Measurements from ENCODE around the gene ACACB. TPM values are rescaled to one million over a fixed set of nuclear protein-coding genes. Genes with fewer than 3 reads are reported as not detected.

Gene ACACB
- total RNA-seq, 1 donor from 2014 or later = 140 TPM

- intact Hi-C loops (cut with DNase I) = no loop called here
- Histone ChIP-seq H3K9me3 (no peaks in the 10 kb centered on the region), H3K27ac (peak overlapping the region in 1 of 2 donors; percentile 35), H3K27me3 (no peaks in the 10 kb centered on the region), H3K4me1 (peaks cover 0 to 4% of the 10 kb centered on the region in 2 donors), H3K36me3 (no peaks in the 10 kb centered on the region), H3K4me3 (no peak overlapping the region)
- TF ChIP-seq, protein P1, sequence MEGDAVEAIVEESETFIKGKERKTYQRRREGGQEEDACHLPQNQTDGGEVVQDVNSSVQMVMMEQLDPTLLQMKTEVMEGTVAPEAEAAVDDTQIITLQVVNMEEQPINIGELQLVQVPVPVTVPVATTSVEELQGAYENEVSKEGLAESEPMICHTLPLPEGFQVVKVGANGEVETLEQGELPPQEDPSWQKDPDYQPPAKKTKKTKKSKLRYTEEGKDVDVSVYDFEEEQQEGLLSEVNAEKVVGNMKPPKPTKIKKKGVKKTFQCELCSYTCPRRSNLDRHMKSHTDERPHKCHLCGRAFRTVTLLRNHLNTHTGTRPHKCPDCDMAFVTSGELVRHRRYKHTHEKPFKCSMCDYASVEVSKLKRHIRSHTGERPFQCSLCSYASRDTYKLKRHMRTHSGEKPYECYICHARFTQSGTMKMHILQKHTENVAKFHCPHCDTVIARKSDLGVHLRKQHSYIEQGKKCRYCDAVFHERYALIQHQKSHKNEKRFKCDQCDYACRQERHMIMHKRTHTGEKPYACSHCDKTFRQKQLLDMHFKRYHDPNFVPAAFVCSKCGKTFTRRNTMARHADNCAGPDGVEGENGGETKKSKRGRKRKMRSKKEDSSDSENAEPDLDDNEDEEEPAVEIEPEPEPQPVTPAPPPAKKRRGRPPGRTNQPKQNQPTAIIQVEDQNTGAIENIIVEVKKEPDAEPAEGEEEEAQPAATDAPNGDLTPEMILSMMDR (IDR thresholded peaks at IDR 0.05) = no peak
- no peak for DNase-seq (ENCODE audit: low spot score in 2 of 2)
Observed at GRCh38 chr12:109160873-109161272, 44.5 kb downstream of the ACACB start.

GRCh38 chr12:109162551-109162950, 46.2 kb downstream of the ACACB start:
- no peaks in the 10 kb centered on the region for H3K27me3 ChIP-seq
- peaks cover 0 to 4% of the 10 kb centered on the region in 2 donors for H3K4me1 ChIP-seq
- TF ChIP-seq, protein P1 (IDR thresholded peaks at IDR 0.05) = no peak
- peak in 1 of 2 donors; percentile 13 for DNase-seq (ENCODE audit: low spot score in 2 of 2)
- H3K4me3 ChIP-seq = no peak overlapping the region
- peaks cover 6 to 8% of the 10 kb centered on the region in 2 donors for H3K36me3 ChIP-seq
- no peak overlapping the region for H3K27ac ChIP-seq
- intact Hi-C loops (cut with DNase I) = no loop called here
- H3K9me3 ChIP-seq = no peaks in the 10 kb centered on the region

- TF ChIP-seq, protein P1 (IDR thresholded peaks at IDR 0.05) = no peak
- Histone ChIP-seq H3K27ac (no peak overlapping the region), H3K36me3 (peaks cover 11 to 12% of the 10 kb centered on the region in 2 donors), H3K27me3 (no peaks in the 10 kb centered on the region), H3K9me3 (no peaks in the 10 kb centered on the region), H3K4me3 (no peak overlapping the region), H3K4me1 (peaks cover 0 to 4% of the 10 kb centered on the region in 2 donors)
- intact Hi-C loops (cut with DNase I) = no loop called here
- no peak for DNase-seq (ENCODE audit: low spot score in 2 of 2)
Observed at GRCh38 chr12:109163167-109163566, 46.8 kb downstream of the ACACB start.

DNA sequence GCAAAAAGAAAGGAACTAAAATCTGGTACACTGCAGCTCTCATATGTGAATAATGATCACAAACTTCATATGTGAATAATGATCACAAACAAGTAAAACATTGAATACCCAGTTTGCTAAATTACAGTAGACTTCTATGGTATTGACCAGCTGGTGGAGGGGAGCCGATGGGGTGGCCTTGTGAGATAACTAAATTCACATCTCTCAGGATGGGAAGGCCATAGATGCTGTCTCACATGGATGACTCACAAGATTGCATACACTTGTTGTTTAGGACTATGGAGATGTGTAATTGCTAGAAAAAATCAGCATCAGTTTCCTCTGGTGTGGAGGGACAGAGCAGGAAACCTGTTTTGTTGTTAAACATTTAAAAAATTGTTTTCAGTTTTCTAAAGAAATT, 49.2 kb downstream of the ACACB start:
- Histone ChIP-seq H3K4me1 (no peaks in the 10 kb centered on the region), H3K36me3 (peaks cover 22 to 34% of the 10 kb centered on the region in 2 donors)
- intact Hi-C loops (cut with DNase I) = no loop called here

DNA sequence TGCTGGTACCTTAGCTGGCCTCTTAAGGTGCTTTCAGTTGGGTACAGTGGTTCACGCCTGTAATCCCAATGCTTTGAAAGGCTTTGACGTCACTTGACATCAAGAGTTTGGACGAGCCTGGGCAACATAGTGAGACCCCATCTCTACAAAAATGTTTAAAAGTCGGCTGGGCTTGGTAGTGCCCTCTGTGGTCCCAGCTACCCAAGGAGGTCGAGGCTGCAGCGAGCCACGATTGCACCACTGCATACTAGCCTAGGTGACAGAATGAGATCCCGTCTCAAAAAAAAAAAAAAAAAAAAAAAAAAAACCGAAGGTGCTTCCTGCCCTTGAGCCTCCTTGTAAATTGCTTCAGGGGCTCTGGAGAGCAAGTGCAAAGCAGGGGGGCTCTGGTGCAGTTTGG, 50.0 kb downstream of the ACACB start:
- Histone ChIP-seq H3K27me3 (no peaks in the 10 kb centered on the region), H3K27ac (no peak overlapping the region), H3K4me3 (no peak overlapping the region), H3K9me3 (no peaks in the 10 kb centered on the region), H3K36me3 (peaks cover 23 to 37% of the 10 kb centered on the region in 2 donors), H3K4me1 (no peaks in the 10 kb centered on the region)
- DNase-seq (ENCODE audit: low spot score in 2 of 2) = no peak
- intact Hi-C loops (cut with DNase I) = no loop called here
- TF ChIP-seq, protein P1 (IDR thresholded peaks at IDR 0.05) = no peak

More for the DNA sequence above, 49.2 kb downstream of the ACACB start:
- Histone ChIP-seq H3K9me3 (no peaks in the 10 kb centered on the region), H3K27ac (no peak overlapping the region), H3K27me3 (no peaks in the 10 kb centered on the region), H3K4me3 (no peak overlapping the region)
- no peak for DNase-seq (ENCODE audit: low spot score in 2 of 2)
- TF ChIP-seq, protein P1 (IDR thresholded peaks at IDR 0.05) = no peak

DNA sequence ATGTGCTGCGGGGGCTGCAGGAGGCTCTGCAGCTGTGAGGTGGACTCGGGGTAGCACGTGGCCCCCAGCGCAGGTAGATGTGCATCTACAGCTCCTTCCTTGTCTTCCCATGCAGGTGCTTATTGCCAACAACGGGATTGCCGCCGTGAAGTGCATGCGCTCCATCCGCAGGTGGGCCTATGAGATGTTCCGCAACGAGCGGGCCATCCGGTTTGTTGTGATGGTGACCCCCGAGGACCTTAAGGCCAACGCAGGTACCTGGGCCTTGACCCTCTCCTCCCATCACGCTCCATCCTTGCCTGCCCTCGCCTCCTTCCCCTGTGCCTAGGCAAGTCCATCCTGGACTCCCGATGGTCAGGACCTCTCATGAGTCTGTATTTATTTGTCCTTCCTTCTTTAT, 51.4 kb downstream of the ACACB start:
- no peaks in the 10 kb centered on the region for H3K4me1 ChIP-seq
- intact Hi-C loops (cut with DNase I) = no loop called here

More for the DNA sequence above, 51.4 kb downstream of the ACACB start:
- TF ChIP-seq, protein P1 (IDR thresholded peaks at IDR 0.05) = no peak
- Histone ChIP-seq H3K9me3 (no peaks in the 10 kb centered on the region), H3K27me3 (no peaks in the 10 kb centered on the region), H3K27ac (no peak overlapping the region), H3K4me3 (no peak overlapping the region), H3K36me3 (peaks cover 38 to 51% of the 10 kb centered on the region in 2 donors)
- DNase-seq (ENCODE audit: low spot score in 2 of 2) = peak in 1 of 2 donors; percentile 50

All from ascending aorta (tissue), 2 donors.